Mucosa of descending colon (tissue), 3 donors: Measurements from ENCODE around the gene UGT2B17. TPM values are rescaled to one million over a fixed set of nuclear protein-coding genes. Genes with fewer than 3 reads are reported as not detected.
"Not testable (repeated sequence)": the region's sequence is repeated elsewhere in the genome, so short reads cannot be mapped to it uniquely, and the experiment has no call there.

Experiments
- ATAC-seq: fragments of 200-7000 bp; cut with Tn5 transposase; one replicate; pipeline ENCODE4 v1.9.1; 2020; ENCODE audit warnings: mild to moderate bottlenecking, moderate library complexity
- DNase-seq, 3 donors: peaks; one replicate each; pipeline ENCODE4 v3.0.0-alpha.2; 2020
- H3K36me3 ChIP-seq: fragments of 200-600 bp; one replicate; pipeline ENCODE4 v1.8.0; 2021; ENCODE audit warnings: low read depth, mild to moderate bottlenecking
- H3K4me1 ChIP-seq: fragments of 200-600 bp; one replicate; pipeline ENCODE4 v1.8.0; 2021; ENCODE audit warnings: low read depth, mild to moderate bottlenecking
- H3K4me3 ChIP-seq: fragments of 200-600 bp; one replicate; pipeline ENCODE4 v1.8.0; 2021; ENCODE audit warnings: mild to moderate bottlenecking
- H3K9me3 ChIP-seq: fragments of 200-600 bp; one replicate; pipeline ENCODE4 v1.8.0; 2021; ENCODE audit warnings: mild to moderate bottlenecking
- intact Hi-C, 2 donors: fragments of 100-400 bp; cut with DNase I in 1 of 2; cut with micrococcal nuclease in 1 of 2; formaldehyde crosslinking; loops; one replicate each; pipeline versions ENCODE4 v1.11.0 to v1.11.1; 2022; cut with DNase I, micrococcal nuclease
- total RNA-seq, 3 donors: library from RNA; stranded (reverse); fragmentation: NEBNext Ultra II Directional in 2 of 3; extraction: Animal tissue kit (Norgen Biotek cat#: 25700) in 2 of 3; gene quantifications; one replicate each; pipeline versions ENCODE4 v1.2.1 to v1.2.4, GENCODE V29; 2021 to 2023
- TF ChIP-seq, protein P1 (sequence below): fragments of 200-600 bp; IDR thresholded peaks from one replicate; pipeline ENCODE4 v1.8.0; 2022; ENCODE audit warnings: antibody characterized with exemption, mild to moderate bottlenecking
- donor health status: DM: no; HTN: no; CAD: no; lungs with moderate emphysema.
- donor health status: DM: no; HTN: no; CAD: no.
- donor health status: DM: no; HTN: yes; CAD: no.

UGT2B17 gene
- total RNA-seq, 3 donors from 2014 or later: 534 to 1,338 (median 703) TPM

GRCh38 chr4:68575081-68575480 lies 1.0 kb downstream of the UGT2B17 start:
- no peaks in the 10 kb centered on the region for H3K36me3 ChIP-seq
- ATAC-seq (no peak), DNase-seq (no peak)
- H3K9me3 ChIP-seq: no peaks in the 10 kb centered on the region
- TF ChIP-seq, protein P1, sequence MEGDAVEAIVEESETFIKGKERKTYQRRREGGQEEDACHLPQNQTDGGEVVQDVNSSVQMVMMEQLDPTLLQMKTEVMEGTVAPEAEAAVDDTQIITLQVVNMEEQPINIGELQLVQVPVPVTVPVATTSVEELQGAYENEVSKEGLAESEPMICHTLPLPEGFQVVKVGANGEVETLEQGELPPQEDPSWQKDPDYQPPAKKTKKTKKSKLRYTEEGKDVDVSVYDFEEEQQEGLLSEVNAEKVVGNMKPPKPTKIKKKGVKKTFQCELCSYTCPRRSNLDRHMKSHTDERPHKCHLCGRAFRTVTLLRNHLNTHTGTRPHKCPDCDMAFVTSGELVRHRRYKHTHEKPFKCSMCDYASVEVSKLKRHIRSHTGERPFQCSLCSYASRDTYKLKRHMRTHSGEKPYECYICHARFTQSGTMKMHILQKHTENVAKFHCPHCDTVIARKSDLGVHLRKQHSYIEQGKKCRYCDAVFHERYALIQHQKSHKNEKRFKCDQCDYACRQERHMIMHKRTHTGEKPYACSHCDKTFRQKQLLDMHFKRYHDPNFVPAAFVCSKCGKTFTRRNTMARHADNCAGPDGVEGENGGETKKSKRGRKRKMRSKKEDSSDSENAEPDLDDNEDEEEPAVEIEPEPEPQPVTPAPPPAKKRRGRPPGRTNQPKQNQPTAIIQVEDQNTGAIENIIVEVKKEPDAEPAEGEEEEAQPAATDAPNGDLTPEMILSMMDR: no peak
- H3K4me3 ChIP-seq: no peak overlapping the region
- intact Hi-C loops: no loop called here
- H3K4me1 ChIP-seq: peaks cover 15% of the 10 kb centered on the region

GRCh38 chr4:68572653-68573170 lies 3.4 kb downstream of the UGT2B17 start:
- H3K36me3 ChIP-seq: no peaks in the 10 kb centered on the region
- TF ChIP-seq, protein P1: no peak
- peak in 2 of 3 donors; percentile 53 to 55 for DNase-seq
- no peaks in the 10 kb centered on the region for H3K9me3 ChIP-seq
- no peak for ATAC-seq
- H3K4me3 ChIP-seq: no peak overlapping the region
- intact Hi-C loops: no loop called here
- peaks cover 15% of the 10 kb centered on the region for H3K4me1 ChIP-seq

- no peaks in the 10 kb centered on the region for H3K9me3 ChIP-seq
- intact Hi-C loops: no loop called here
- DNase-seq: no peak
- H3K36me3 ChIP-seq: no peaks in the 10 kb centered on the region
- no peak for ATAC-seq
- H3K4me1 ChIP-seq: peaks cover 15% of the 10 kb centered on the region
- TF ChIP-seq, protein P1: no peak
- H3K4me3 ChIP-seq: no peak overlapping the region
Measured at GRCh38 chr4:68570122-68570507, 6.0 kb downstream of the UGT2B17 start.

DNA sequence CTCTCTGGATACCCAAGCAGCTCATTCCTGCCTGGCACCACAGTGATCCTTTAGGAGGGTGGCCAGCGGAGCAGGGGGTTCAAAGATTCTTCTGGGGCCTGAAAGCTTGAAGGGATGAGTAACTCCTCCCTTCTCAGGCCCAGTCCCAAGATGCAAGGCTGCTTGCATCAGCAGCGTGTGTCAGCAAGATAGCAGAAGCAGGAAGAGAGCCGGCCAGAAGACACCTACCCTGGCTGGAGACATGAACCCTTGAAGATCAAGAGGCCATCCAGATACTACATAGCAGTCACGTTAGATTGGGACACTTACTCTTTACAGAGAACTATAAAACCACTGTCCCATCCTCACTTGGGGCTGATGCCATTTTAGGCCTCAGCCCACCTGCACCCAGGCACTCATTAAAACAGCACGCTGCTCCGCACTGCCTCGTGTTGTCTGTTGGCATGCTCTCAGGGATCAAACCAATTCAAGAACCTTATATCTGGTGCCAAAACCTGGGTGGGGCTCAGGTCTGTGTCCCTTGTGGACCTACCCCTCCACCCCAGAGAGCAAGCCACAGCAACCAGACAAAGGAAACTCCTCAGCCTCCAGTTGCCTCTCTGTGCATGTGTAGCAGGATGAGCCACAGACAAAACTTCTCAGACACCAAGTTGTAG lies 6.5 kb downstream of the UGT2B17 start:
- H3K36me3 ChIP-seq: no peaks in the 10 kb centered on the region
- ATAC-seq: peak; percentile 21
- no peaks in the 10 kb centered on the region for H3K9me3 ChIP-seq
- peaks cover 15% of the 10 kb centered on the region for H3K4me1 ChIP-seq
- H3K4me3 ChIP-seq: no peak overlapping the region
- peak in 2 of 3 donors; percentile 36 to 53 for DNase-seq
- intact Hi-C loops: loop anchor here in 1 of 2 donors (5.0 kb wide), 1 partner anchor 98 kb away; no protein-coding TSS in a partner anchor
- TF ChIP-seq, protein P1: no peak

- intact Hi-C loops: loop anchor here in 1 of 2 donors (5.0 kb wide), 1 partner anchor 98 kb away; no protein-coding TSS in a partner anchor
- H3K9me3 ChIP-seq, H3K4me3 ChIP-seq, H3K36me3 ChIP-seq: not testable (repeated sequence)
- H3K4me1 ChIP-seq: peaks cover 15% of the 10 kb centered on the region
- peak; percentile 51 for ATAC-seq
- peak in 1 of 3 donors; percentile 33 for DNase-seq
Measured at GRCh38 chr4:68569036-68569435, 7.1 kb downstream of the UGT2B17 start.

DNA sequence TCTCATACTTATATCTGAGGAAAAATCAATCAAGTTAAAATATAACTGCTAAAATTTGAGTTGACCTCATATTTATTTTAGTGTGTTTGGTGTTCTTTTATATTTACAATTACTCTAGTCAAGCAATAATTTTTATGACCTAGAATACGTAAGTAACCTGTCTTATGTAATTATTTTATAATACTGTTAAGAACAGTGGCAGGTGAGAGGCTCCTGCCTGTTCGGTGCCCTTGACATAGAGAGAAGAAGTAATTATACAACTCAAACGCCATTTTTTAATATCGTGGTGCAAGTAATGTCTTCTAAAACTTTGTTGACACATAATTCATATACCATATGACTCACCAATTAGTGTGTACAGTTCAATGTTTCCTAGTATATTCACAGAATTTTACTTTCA lies 7.6 kb downstream of the UGT2B17 start:
- intact Hi-C loops: loop anchor here in 1 of 2 donors (5.0 kb wide), 1 partner anchor 99 kb away; no protein-coding TSS in a partner anchor
- not testable (repeated sequence) for H3K4me3 ChIP-seq, H3K9me3 ChIP-seq, H3K36me3 ChIP-seq
- peaks cover 15% of the 10 kb centered on the region for H3K4me1 ChIP-seq
- ATAC-seq: peak; percentile 61
- peak in 1 of 3 donors; percentile 30 for DNase-seq

- peak in 1 of 3 donors; percentile 50 for DNase-seq
- ATAC-seq: peak; percentile 59
- intact Hi-C loops: loop anchor here in 1 of 2 donors (5.0 kb wide), 1 partner anchor 101 kb away; no protein-coding TSS in a partner anchor
Measured at GRCh38 chr4:68566364-68566763, 9.8 kb downstream of the UGT2B17 start.

GRCh38 chr4:68565082-68565481 lies 11.0 kb downstream of the UGT2B17 start:
- not testable (repeated sequence) for ATAC-seq
- intact Hi-C loops: loop anchor here in 1 of 2 donors (5.0 kb wide), 1 partner anchor 102 kb away; no protein-coding TSS in a partner anchor

More at GRCh38 chr4:68566364-68566763, 9.8 kb downstream of the UGT2B17 start:
- H3K9me3 ChIP-seq, H3K4me1 ChIP-seq, H3K36me3 ChIP-seq, H3K4me3 ChIP-seq: not testable (repeated sequence)

GRCh38 chr4:68560364-68561070 lies 15.6 kb downstream of the UGT2B17 start:
- intact Hi-C loops, ATAC-seq, DNase-seq, H3K4me1 ChIP-seq, H3K9me3 ChIP-seq, H3K36me3 ChIP-seq, H3K4me3 ChIP-seq: not testable (repeated sequence)

More at GRCh38 chr4:68565082-68565481, 11.0 kb downstream of the UGT2B17 start:
- not testable (repeated sequence) for H3K4me3 ChIP-seq, H3K36me3 ChIP-seq, H3K4me1 ChIP-seq, DNase-seq, H3K9me3 ChIP-seq
